Glomerular visceral epithelial cell (primary cell): ENCODE measurements around the gene DNAJB4.

Experiments
- DNase-seq: peaks from one replicate; pipeline ENCODE4 v3.0.0-alpha.2; 2016; ENCODE audit errors: extremely low spot score

The DNAJB4 gene

GRCh38 chr1:78038071-78038470 is 33.3 kb downstream of the DNAJB4 start:
- DNase-seq: no peak

- no peak for DNase-seq
These were observed 33.8 kb downstream of the DNAJB4 start for GRCh38 chr1:78038491-78038939.

DNA sequence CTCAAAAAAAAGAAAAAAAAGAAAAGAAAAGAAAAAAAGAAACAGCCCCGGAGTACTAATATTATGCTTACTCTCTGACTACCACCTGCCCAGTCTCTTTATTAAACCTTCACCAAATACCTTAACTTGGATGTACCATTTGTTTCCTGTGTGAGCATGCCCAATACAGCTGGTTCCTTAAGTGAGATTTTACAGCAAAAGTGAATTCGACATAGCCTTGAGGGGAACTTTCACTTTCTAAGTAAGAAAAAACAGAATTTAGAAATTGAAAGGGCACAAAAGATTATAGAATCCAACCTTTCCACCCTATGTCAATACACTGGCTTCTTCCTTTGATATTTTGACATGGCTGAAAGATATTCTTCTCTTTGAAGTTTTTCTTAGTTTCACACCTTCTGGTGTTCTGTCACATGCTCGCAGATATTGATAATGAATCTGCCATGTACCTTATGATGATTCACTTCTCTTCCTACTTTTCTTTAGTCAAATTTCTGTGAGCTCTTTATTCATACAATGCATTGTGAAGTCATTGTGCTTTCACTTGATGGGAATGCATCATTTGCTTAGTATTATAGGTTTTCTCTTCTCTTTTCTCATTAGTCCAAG is 35.8 kb downstream of the DNAJB4 start:
- DNase-seq: no peak

GRCh38 chr1:78043436-78043835 is 38.7 kb downstream of the DNAJB4 start:
- no peak for DNase-seq

DNA sequence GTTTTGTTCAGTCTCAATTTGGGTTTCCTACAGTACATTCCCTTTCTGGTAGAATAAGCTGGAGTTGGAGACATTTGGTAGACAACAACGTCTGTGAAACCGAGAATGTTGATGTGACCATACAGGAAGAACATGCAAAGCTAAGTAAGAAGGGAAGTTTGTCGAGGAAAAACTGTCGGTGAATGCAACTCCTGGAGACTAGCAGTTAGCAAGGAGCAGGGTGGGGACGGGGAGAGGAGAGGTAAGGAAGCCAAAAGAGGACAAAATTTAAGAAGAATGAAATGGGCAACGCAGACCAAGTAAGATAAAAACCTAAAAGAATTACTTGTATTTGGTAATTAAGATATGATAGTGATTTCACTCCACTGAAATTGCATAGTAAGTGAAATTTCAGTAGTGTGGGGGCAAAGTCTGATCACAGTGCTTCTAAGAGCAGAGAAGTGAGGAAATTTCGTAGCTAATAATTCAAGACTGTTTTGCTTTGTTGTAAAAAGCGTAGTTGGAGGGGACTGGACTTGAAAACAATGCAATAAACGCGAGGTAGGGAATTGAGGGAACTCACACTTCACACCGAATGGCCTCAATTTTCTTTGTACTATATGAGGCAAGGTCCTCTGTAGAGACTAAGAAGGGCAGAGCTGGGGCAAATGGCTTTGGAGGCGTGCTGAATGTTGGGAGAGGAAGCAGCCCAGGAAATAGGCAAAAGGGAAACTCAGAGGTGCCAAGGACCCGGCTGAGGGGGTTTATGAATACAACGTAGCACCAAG is 40.2 kb downstream of the DNAJB4 start:
- no peak for DNase-seq

DNA sequence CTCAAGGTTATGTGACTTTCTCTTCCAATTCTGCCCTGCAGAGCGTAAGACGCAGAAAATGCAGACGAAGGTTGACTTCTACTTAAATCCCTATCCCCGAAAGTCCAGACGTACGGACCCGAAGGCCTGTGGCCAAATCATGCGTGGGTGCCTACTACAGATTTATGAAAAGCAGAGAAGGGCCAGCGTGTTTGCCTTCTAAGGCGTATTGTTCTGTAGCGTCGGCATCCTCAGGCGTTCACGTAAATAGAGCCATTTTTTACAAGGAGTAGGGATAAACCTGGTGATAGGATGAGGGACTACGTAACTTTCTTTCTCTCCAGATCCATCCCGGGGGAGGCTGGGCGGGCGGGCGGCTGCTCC is 40.8 kb downstream of the DNAJB4 start:
- no peak for DNase-seq

DNA sequence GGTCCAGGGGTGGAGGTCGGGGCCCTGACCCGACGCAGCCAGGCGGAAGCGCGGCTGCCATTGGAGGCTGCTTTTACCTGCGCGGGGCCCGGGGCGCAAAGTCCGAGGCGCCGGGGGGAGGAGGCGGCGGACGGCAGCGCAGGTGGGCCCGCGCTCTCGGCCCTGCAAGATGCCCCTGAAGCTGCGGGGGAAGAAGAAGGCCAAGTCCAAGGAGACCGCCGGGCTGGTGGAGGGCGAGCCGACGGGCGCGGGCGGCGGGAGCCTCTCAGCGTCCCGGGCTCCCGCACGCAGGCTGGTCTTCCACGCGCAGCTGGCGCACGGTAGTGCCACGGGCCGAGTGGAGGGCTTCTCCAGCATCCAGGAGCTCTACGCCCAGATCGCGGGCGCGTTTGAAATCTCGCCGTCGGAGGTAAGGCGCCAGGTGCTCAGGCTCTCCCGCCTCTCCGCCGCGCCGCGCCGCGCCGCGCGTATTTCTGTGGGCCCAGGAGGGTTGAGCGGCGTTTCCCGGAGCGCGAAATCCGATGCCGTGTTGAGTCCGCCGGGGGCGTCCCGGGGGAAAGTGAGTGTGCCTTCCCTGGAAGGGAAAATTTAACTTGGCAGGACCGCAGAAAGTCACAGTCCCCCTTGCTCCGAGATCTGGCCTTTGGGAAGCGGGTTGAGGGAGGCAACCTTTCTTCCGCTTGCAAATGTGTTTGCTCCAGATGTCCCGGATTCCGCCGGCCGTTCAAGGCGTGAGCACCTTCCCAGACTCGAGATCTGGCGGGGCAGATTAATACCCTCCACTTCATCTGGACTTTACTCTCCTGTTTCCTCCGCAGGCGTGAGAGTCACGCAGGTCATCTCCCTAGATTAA is 41.4 kb downstream of the DNAJB4 start, which contains the start of gene GIPC2:
GIPC2 (plus strand) TSS at position 41 of the 853 bp plus-strand sequence; CDS start at position 170, 129 bp downstream.
- DNase-seq: no peak

- DNase-seq: no peak
These were observed 42.4 kb downstream of the DNAJB4 start for GRCh38 chr1:78047106-78047505.

GRCh38 chr1:78047631-78048030 is 42.9 kb downstream of the DNAJB4 start:
- no peak for DNase-seq

DNA sequence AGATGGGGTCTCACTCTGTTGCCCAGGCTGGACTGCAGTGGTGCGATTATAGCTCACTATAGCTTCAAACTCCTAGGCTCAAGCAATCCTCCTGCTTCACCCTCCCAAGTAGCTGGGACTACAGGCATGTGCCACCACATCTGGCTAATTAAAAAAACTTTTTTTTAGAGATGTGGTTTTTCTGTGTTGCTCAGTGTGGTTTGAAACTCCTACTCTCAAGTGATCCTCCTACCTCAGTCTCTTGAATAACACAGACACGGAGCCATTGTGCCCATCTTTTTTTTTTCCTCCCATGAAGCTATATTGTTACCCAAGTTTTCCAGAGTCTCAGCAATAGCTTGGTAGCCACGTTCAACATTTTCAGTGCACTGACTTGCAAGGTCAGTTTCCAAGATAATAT is 43.7 kb downstream of the DNAJB4 start:
- DNase-seq: no peak

DNA sequence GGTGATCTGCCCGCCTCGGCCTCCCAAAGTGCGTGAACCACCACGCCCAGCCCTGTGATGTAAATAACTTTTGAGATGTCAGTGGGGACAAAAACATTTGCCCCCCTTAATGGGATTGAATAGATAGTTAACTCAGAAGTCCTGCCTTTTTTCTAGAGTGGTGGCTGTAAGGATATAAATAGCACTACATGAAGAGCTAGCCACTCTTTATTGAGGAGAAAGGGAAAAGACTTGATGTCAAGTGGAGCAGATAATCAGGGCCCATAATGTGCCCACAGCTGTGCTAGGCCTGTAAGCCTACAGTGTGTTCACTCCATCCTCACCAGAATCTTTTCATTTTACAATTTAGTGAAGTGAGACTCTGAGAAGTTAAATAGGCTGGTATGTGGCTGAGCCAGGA is 44.7 kb downstream of the DNAJB4 start:
- DNase-seq: no peak

GRCh38 chr1:78051005-78051404 is 46.3 kb downstream of the DNAJB4 start:
- no peak for DNase-seq

DNA sequence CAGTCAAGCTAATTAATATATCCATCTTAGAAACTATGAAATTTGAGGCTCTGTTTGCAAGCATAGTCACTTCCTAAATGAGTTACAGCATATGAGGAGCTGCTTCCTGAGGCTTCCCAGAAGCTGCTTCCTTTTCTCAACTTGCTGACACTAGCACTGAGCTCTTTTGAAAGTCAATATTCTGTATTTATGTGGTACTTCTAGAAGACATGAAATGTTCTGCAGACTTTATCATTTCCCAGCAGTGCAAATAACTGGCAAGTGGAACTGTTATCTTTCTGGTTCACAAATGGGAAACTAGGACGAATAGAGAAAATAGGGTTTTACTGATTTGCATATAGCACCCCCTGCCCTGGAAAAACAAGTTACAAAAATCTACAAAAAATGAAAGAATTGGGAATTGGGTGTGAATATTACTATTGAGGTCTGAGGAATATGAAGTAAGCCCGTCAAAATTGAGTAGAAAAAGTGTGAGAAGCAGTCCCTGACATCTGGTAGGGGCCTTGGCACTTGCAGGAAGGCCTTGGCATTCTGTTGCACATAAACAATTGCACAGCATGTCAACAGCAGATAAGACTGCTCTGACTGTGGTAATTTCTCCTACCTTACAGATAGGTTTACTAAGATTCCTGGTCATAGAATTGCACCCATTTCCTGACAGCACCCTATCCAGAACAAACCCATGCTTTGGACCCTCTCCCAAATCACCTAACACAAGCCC is 48.1 kb downstream of the DNAJB4 start:
- DNase-seq: no peak

DNA sequence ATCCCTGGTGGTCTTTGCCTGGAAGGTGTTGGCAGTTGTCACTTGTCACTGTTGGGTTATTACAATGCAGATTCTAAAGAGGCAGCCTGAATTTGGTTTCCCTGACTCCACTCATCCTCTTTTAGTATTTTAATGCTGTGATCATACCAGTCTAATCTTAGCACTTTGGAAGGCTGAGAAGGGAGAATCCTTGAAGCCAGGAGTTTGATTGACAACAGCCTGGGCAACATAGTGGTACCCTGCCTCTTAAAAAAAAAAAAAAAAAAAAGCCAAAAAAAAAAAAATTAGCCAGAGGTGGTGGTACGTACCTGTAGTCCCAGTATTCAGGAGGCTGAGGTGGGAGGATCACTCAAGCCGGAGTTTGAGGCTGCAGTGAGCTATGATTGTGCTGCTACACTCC is 48.8 kb downstream of the DNAJB4 start:
- no peak for DNase-seq

DNA sequence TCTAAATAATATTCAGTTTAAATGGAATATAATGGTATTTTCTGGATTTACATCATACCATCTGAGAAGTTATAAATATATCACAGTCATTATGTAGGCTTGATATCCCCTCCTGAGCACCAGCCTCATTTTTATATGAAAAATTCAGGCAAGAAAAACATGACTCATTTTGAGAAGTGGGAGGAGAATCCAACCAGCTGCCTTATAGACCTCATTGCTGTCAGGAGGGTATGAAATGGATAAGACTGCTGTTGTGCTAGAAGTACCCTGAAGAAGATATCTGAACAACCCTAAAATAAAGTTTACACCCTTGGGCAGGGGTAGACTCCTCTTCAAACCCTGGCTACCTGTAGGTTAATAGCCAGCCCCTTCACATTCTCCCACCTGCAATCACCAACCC is 49.8 kb downstream of the DNAJB4 start:
- no peak for DNase-seq

GRCh38 chr1:78054972-78055371 is 50.2 kb downstream of the DNAJB4 start:
- DNase-seq: no peak

DNA sequence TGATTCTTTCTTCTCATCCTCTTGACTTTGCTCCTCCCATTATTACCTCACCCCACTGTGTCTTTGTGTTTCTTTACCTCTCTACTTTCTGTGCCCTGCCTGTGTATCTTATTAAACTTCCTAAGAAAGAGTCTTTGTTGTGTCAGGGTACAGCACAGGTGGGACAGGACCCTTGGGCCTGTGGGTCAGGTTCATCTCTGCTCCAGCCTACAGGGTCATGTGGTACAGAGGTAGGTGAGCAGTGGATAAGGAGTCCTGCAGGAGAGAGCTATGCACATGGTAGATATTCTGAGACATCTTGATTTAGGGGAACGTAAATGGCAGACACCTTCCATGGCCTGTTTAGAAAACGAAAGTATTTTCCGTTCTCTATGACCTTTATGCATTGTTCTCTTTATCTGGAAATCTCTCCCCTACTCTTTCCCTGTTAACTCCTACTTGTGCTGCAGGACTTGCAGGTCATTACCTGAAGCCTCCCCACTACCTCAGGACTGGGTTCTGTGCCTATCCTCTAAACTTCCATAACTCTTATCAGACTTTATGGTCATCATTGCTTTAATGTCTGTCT is 50.9 kb downstream of the DNAJB4 start:
- no peak for DNase-seq

- DNase-seq: no peak
These were observed 53.9 kb downstream of the DNAJB4 start for GRCh38 chr1:78058670-78059069.

- DNase-seq: no peak
These were observed 56.3 kb downstream of the DNAJB4 start for GRCh38 chr1:78060857-78061563.

DNA sequence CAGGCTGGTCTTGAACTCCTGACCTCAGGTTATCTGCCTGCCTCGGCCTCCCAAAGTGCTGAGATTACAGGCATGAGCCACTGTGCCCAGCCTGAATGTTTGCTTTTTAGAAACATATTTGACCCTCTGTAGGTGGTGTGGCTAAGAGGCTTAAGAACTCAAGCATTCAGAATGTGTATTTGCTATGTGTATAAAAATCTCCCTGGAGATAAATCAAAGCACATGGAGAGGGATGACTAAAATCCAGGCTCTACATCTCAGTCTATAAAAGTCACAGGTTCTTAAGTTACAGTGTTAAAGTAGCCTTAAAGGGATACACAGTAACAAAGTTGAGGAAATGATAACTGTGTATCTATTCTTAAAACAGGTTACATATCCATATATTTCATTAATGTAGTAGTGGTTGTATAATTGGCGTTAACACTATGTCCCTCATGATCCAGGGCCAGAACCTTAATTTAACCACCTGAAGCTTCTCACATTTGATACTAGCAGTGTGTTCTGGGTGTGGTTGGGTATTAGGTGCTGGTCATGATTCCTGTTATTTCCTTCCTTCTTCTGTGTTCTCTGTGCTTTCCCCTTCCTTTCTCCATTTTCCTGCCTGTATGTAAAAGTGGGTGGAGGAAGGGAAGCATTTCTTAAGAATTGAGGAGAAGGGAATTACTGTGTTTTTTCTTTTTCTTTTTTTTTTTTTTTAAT is 57.2 kb downstream of the DNAJB4 start:
- DNase-seq: no peak
